Smooth muscle cell (in vitro differentiated cells): ENCODE measurements around the gene SMPD3. TPM values are rescaled to one million over a fixed set of nuclear protein-coding genes. Genes with fewer than 3 reads are reported as not detected.

Experiments
- DNase-seq: peaks from one replicate; lab custom pipeline; 2025; ENCODE audit not compliant: unreplicated experiment; lab: John Stamatoyannopoulos, UW
- H2AFZ ChIP-seq: fragments of 200-600 bp; sonication (generic); 2 replicates; pipeline ENCODE4 v1.6.0; 2016; ENCODE audit warnings: antibody characterized with exemption, low read depth, mild to moderate bottlenecking
- H3F3A ChIP-seq: fragments of 200-600 bp; sonication (generic); 2 replicates; pipeline ENCODE4 v1.6.0; 2017; ENCODE audit warnings: antibody characterized with exemption, low read depth
- H3K27ac ChIP-seq: fragments of 200-600 bp; sonication (generic); 2 replicates; pipeline ENCODE4 v1.5.1; 2016; ENCODE audit warnings: low read depth, mild to moderate bottlenecking
- H3K27me3 ChIP-seq: fragments of 200-600 bp; sonication (generic); 2 replicates; pipeline ENCODE4 v1.6.1; 2016; ENCODE audit warnings: low read depth, mild to moderate bottlenecking
- H3K36me3 ChIP-seq: fragments of 200-600 bp; sonication (generic); 2 replicates; pipeline ENCODE4 v1.5.1; 2016; ENCODE audit warnings: low read depth
- H3K4me1 ChIP-seq: fragments of 200-600 bp; sonication (generic); 2 replicates; pipeline ENCODE4 v1.5.1; 2016; ENCODE audit warnings: low read depth
- H3K4me2 ChIP-seq: fragments of 200-600 bp; sonication (generic); 2 replicates; pipeline ENCODE4 v1.6.0; 2016; ENCODE audit warnings: mild to moderate bottlenecking
- H3K4me3 ChIP-seq: fragments of 200-600 bp; sonication (generic); 2 replicates; pipeline ENCODE4 v1.5.1; 2016; ENCODE audit warnings: mild to moderate bottlenecking
- H3K79me2 ChIP-seq: fragments of 200-600 bp; sonication (generic); 2 replicates; pipeline ENCODE4 v1.6.0; 2016; ENCODE audit warnings: low read depth, mild to moderate bottlenecking
- H3K9ac ChIP-seq: fragments of 200-600 bp; sonication (generic); 2 replicates; pipeline ENCODE4 v1.6.0; 2016; ENCODE audit warnings: low read depth
- H3K9me3 ChIP-seq: fragments of 200-600 bp; sonication (generic); replicated peaks from 2 replicates; pipeline ENCODE4 v1.5.1; 2016; ENCODE audit warnings: low read depth
- H4K20me1 ChIP-seq: fragments of 200-600 bp; sonication (generic); 2 replicates; pipeline ENCODE4 v1.6.0; 2016; ENCODE audit warnings: low read depth
- WGBS: methylation state at CpG from one replicate; pipeline ENCODE4 v1.1.7; 2016; ENCODE audit warnings: low lambda C conversion rate; 5-methylcytosine and 5-hydroxymethylcytosine counted together
- polyA plus RNA-seq: library from polyadenylated mRNA; unstranded; fragments of >200 nt; fragmentation: Nextera tagmentation; extraction: Ambion mirVana; gene quantifications from 2 replicates; pipeline ENCODE4 v1.2.1, GENCODE V29; 2016
- total RNA-seq: library from RNA; depleted of rRNA; stranded (reverse); fragments of >200 nt; gene quantifications from 2 replicates; pipeline ENCODE4 v1.2.3, GENCODE V29; 2014
- TF ChIP-seq, protein P1 (sequence below): fragments of 200-600 bp; sonication (generic); IDR thresholded peaks from 2 replicates; pipeline ENCODE4 v1.5.1; 2017; ENCODE audit warnings: borderline replicate concordance, mild to moderate bottlenecking, antibody characterized with exemption; ENCODE audit not compliant: insufficient read depth, poor library complexity, severe bottlenecking

Gene SMPD3
- total and polyA plus RNA-seq, 2 experiments from 2014 or later = 0.63 to 0.73 TPM

DNA sequence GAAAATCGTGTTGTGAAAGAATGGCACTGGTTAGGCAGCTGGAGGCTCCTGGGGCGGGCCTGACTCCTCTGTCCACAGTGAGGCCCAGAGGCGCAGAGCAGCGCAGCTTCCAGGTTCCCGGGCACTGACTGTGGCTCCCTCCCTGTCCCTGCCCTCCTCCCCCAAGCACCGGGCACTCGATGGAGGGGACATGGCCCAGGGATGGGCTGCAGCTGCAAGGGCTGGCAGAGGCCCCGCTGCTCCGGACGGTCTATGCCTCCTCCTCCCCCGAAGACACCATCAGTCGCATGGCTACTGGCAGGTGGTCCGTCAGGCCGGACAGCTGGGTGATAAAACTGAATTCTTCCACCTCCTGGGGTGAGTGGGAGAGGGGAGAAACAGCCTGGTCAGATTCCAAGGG is 87.4 kb downstream of the SMPD3 start:
- Histone ChIP-seq H3F3A (no peaks in the 10 kb centered on the region), H3K4me3 (no peak overlapping the region), H3K27ac (no peak overlapping the region), H3K4me1 (no peaks in the 10 kb centered on the region), H3K79me2 (no peaks in the 10 kb centered on the region), H4K20me1 (no peaks in the 10 kb centered on the region), H3K9ac (no peak overlapping the region), H3K9me3 (no peaks in the 10 kb centered on the region), H2AFZ (no peak overlapping the region), H3K4me2 (no peak overlapping the region), H3K36me3 (no peaks in the 10 kb centered on the region), H3K27me3 (no peaks in the 10 kb centered on the region)
- DNase-seq = no peak
- 93% methylated on average over 14 of the region's 14 CpGs for WGBS
- TF ChIP-seq, protein P1, sequence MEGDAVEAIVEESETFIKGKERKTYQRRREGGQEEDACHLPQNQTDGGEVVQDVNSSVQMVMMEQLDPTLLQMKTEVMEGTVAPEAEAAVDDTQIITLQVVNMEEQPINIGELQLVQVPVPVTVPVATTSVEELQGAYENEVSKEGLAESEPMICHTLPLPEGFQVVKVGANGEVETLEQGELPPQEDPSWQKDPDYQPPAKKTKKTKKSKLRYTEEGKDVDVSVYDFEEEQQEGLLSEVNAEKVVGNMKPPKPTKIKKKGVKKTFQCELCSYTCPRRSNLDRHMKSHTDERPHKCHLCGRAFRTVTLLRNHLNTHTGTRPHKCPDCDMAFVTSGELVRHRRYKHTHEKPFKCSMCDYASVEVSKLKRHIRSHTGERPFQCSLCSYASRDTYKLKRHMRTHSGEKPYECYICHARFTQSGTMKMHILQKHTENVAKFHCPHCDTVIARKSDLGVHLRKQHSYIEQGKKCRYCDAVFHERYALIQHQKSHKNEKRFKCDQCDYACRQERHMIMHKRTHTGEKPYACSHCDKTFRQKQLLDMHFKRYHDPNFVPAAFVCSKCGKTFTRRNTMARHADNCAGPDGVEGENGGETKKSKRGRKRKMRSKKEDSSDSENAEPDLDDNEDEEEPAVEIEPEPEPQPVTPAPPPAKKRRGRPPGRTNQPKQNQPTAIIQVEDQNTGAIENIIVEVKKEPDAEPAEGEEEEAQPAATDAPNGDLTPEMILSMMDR = no peak

DNA sequence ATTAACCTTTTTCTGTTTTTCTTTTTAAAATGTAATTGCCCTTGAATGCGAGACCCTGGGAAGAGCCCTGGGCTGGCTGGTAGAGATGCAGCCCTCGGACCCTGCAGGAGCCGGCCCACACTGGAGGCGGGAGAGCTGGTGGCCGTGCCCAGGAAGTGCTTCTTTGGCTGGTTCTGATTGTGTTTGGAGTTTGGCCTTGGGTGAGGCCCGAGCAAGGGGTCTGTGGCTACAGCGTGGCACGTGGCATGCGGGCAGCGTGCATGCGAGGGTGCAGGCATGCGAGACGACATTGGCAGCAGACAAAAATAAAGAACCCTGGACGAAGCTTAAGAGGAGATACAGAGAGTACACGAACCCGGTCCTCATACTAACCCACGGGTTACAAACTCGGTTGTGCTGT is 87.8 kb downstream of the SMPD3 start:
- Histone ChIP-seq H3K4me1 (no peaks in the 10 kb centered on the region), H3K36me3 (no peaks in the 10 kb centered on the region), H3K4me2 (no peak overlapping the region), H3K9me3 (no peaks in the 10 kb centered on the region), H3K27me3 (no peaks in the 10 kb centered on the region), H2AFZ (no peak overlapping the region), H3K9ac (no peak overlapping the region), H3K27ac (no peak overlapping the region), H4K20me1 (no peaks in the 10 kb centered on the region), H3K4me3 (no peak overlapping the region), H3F3A (no peaks in the 10 kb centered on the region), H3K79me2 (no peaks in the 10 kb centered on the region)
- no peak for DNase-seq
- WGBS = 95% methylated on average over 18 of the region's 18 CpGs
- TF ChIP-seq, protein P1 = no peak

- TF ChIP-seq, protein P1 = no peak
- Histone ChIP-seq H3K4me2 (no peak overlapping the region), H3K27me3 (no peaks in the 10 kb centered on the region), H3K36me3 (no peaks in the 10 kb centered on the region), H3K79me2 (no peaks in the 10 kb centered on the region), H3K27ac (no peak overlapping the region), H3K9me3 (no peaks in the 10 kb centered on the region), H3K4me3 (no peak overlapping the region), H2AFZ (no peak overlapping the region), H3K4me1 (no peaks in the 10 kb centered on the region), H4K20me1 (no peaks in the 10 kb centered on the region), H3K9ac (no peak overlapping the region), H3F3A (no peaks in the 10 kb centered on the region)
- DNase-seq = no peak
- WGBS = 92% methylated on average over 23 of the region's 23 CpGs
These were observed 88.7 kb downstream of the SMPD3 start for GRCh38 chr16:68359398-68360191.

GRCh38 chr16:68358951-68359350 is 89.4 kb downstream of the SMPD3 start:
- Histone ChIP-seq H3K27ac (no peak overlapping the region), H2AFZ (no peak overlapping the region), H3K4me1 (no peaks in the 10 kb centered on the region), H3K9ac (no peak overlapping the region), H3K4me3 (no peak overlapping the region), H3K36me3 (no peaks in the 10 kb centered on the region), H3F3A (no peaks in the 10 kb centered on the region), H3K4me2 (no peak overlapping the region), H4K20me1 (no peaks in the 10 kb centered on the region), H3K9me3 (no peaks in the 10 kb centered on the region), H3K79me2 (no peaks in the 10 kb centered on the region), H3K27me3 (no peaks in the 10 kb centered on the region)
- 98% methylated on average over 7 of the region's 13 CpGs for WGBS
- DNase-seq = no peak
- TF ChIP-seq, protein P1 = no peak
